HG03108 (cell line): ENCODE measurements around the gene ATP6V1E1.

Experiments
- ATAC-seq: cut with Tn5 transposase; IDR thresholded peaks from one replicate; pipeline ENCODE4 v1.9.1; 2021; ENCODE audit warnings: moderate library complexity; ENCODE audit not compliant: unreplicated experiment

The ATP6V1E1 gene

DNA sequence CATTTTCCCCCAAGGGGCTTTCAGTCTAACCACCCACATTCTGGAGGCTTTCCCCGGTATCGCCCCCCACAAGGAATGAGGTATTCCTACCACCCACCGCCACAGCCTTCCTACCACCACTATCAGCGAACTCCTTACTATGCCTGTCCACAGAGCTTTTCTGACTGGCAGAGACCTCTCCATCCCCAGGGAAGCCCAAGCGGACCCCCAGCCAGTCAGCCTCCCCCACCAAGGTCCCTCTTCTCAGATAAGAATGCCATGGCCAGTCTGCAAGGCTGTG lies 79.9 kb downstream of the ATP6V1E1 start:
- no peak for ATAC-seq

DNA sequence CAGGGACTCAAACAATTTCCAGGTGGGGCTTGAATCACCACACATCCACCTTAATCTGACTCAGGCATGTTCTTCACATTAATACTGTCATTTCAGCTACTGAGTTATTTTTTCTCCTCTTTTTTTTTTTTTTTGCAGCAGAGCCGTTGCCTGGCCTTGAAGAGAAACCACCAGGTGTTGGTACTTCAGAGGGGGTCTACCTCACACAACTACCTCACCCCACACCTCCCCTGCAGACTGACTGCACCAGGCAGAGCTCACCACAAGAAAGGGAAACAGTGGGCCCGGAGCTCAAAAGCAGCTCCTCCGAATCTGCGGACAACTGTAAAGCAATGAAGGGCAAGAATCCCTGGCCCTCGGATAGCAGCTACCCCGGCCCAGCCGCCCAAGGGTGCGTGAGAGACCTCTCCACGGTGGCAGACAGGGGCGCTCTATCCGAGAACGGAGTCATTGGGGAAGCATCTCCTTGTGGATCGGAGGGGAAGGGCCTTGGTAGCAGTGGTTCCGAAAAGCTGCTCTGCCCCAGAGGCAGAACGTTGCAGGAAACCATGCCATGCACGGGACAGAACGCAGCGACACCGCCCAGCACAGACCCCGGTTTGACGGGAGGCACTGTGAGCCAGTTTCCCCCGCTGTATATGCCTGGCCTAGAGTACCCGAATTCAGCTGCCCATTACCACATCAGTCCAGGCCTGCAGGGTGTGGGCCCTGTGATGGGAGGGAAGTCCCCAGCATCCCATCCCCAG lies 80.4 kb downstream of the ATP6V1E1 start:
- ATAC-seq: no peak

DNA sequence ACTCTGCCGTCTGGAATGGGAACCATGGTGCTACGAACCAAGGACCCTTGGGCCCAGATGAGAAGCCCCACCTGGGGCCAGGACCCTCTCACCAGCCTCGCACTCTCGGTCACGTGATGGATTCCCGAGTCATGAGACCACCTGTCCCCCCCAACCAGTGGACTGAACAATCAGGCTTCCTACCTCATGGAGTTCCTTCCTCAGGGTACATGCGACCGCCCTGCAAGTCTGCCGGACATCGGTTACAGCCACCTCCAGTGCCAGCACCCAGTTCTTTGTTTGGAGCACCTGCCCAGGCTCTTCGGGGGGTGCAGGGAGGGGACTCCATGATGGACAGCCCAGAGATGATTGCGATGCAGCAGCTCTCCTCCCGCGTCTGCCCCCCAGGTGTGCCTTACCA lies 86.1 kb downstream of the ATP6V1E1 start:
- no peak for ATAC-seq
